Activated CD4-positive, alpha-beta T cell treated with anti-CD3 and anti-CD28 coated beads for 1 hour (primary cell): Measurements from ENCODE around the gene TP53TG3.
"Not testable (repeated sequence)": the region's sequence is repeated elsewhere in the genome, so short reads cannot be mapped to it uniquely, and the experiment has no call there.

Source experiments
- DNase-seq: peaks from one replicate; pipeline ENCODE4 v3.0.0-alpha.2; 2020

TP53TG3 gene

GRCh38 chr16:32676065-32676464, at the start of gene TP53TG3:
TP53TG3 (minus strand) TSS chr16:32676165; CDS start chr16:32676097, 68 bp downstream.
- DNase-seq, result not testable (repeated sequence)

GRCh38 chr16:32650876-32651275, 25.1 kb downstream of the TP53TG3 start:
- not testable (repeated sequence) for DNase-seq

- not testable (repeated sequence) for DNase-seq
Measured at GRCh38 chr16:32647562-32647961, 28.4 kb downstream of the TP53TG3 start.

- not testable (repeated sequence) for DNase-seq
Measured at GRCh38 chr16:32646780-32647179, 29.2 kb downstream of the TP53TG3 start.

GRCh38 chr16:32646177-32646576, 29.8 kb downstream of the TP53TG3 start:
- not testable (repeated sequence) for DNase-seq

GRCh38 chr16:32645278-32645908, 30.6 kb downstream of the TP53TG3 start:
- not testable (repeated sequence) for DNase-seq

- not testable (repeated sequence) for DNase-seq
Measured at GRCh38 chr16:32644715-32645114, 31.2 kb downstream of the TP53TG3 start.

- not testable (repeated sequence) for DNase-seq
Measured at GRCh38 chr16:32637614-32638013, 38.4 kb downstream of the TP53TG3 start.

- not testable (repeated sequence) for DNase-seq
Measured at GRCh38 chr16:32632096-32632495, 43.9 kb downstream of the TP53TG3 start.
